Measurements from ENCODE around the gene TMEM154.

The TMEM154 gene

GRCh38 chr4:152696764-152697261 lies 17.0 kb upstream of the TMEM154 start:
- peak in 1 of 2 donors; percentile 30 for DNase-seq (ENCODE audit: low read depth in 1 of 2, low spot score in 1 of 2)

GRCh38 chr4:152693871-152694270 lies 14.1 kb upstream of the TMEM154 start:
- no peak for DNase-seq (ENCODE audit: low read depth in 1 of 2, low spot score in 1 of 2)

- no peak for DNase-seq (ENCODE audit: low read depth in 1 of 2, low spot score in 1 of 2)
Observed at GRCh38 chr4:152691761-152692160, 12.0 kb upstream of the TMEM154 start.

- no peak for DNase-seq (ENCODE audit: low read depth in 1 of 2, low spot score in 1 of 2)
Observed at GRCh38 chr4:152690706-152691651, 11.2 kb upstream of the TMEM154 start.

GRCh38 chr4:152689615-152690501 lies 10.1 kb upstream of the TMEM154 start:
- DNase-seq (ENCODE audit: low read depth in 1 of 2, low spot score in 1 of 2): no peak

- DNase-seq (ENCODE audit: low read depth in 1 of 2, low spot score in 1 of 2): no peak
Observed at GRCh38 chr4:152687974-152688599, 8.3 kb upstream of the TMEM154 start.

GRCh38 chr4:152686452-152687013 lies 6.7 kb upstream of the TMEM154 start:
- no peak for DNase-seq (ENCODE audit: low read depth in 1 of 2, low spot score in 1 of 2)

- DNase-seq (ENCODE audit: low read depth in 1 of 2, low spot score in 1 of 2): no peak
Observed at GRCh38 chr4:152684587-152684986, 4.8 kb upstream of the TMEM154 start.

GRCh38 chr4:152684007-152684406 lies 4.2 kb upstream of the TMEM154 start:
- DNase-seq (ENCODE audit: low read depth in 1 of 2, low spot score in 1 of 2): no peak

GRCh38 chr4:152682143-152682941 lies 2.5 kb upstream of the TMEM154 start:
- no peak for DNase-seq (ENCODE audit: low read depth in 1 of 2, low spot score in 1 of 2)

GRCh38 chr4:152680988-152681603 lies 1.3 kb upstream of the TMEM154 start:
- DNase-seq (ENCODE audit: low read depth in 1 of 2, low spot score in 1 of 2): no peak

- DNase-seq (ENCODE audit: low read depth in 1 of 2, low spot score in 1 of 2): no peak
Observed at GRCh38 chr4:152678841-152679240, 956 bp downstream of the TMEM154 start.

GRCh38 chr4:152677117-152677516 lies 2.7 kb downstream of the TMEM154 start:
- DNase-seq (ENCODE audit: low read depth in 1 of 2, low spot score in 1 of 2): no peak

GRCh38 chr4:152676052-152676854 lies 3.5 kb downstream of the TMEM154 start:
- DNase-seq (ENCODE audit: low read depth in 1 of 2, low spot score in 1 of 2): no peak

- no peak for DNase-seq (ENCODE audit: low read depth in 1 of 2, low spot score in 1 of 2)
Observed at GRCh38 chr4:152674359-152674758, 5.4 kb downstream of the TMEM154 start.

GRCh38 chr4:152673489-152673888 lies 6.3 kb downstream of the TMEM154 start:
- no peak for DNase-seq (ENCODE audit: low read depth in 1 of 2, low spot score in 1 of 2)

GRCh38 chr4:152672206-152673092 lies 7.3 kb downstream of the TMEM154 start:
- no peak for DNase-seq (ENCODE audit: low read depth in 1 of 2, low spot score in 1 of 2)

Data from activated CD4-positive, alpha-beta T cell treated with anti-CD3 and anti-CD28 coated beads, Interleukin-2, amount 50 U/mL, for 24 hours (primary cell).